GM13977 (cell line): ENCODE results near the gene HOXA2.
A peak's percentile ranks its signal among the peaks of the same experiment; 100 is the strongest.

Experiments used
- DNase-seq: peaks from one replicate; pipeline ENCODE4 v3.0.0; 2012; ENCODE audit warnings: low spot score
- CTCF ChIP-seq: IDR thresholded peaks from 2 replicates; pipeline ENCODE4 v1.5.1; 2012; ENCODE audit warnings: mild to moderate bottlenecking, control low read depth; ENCODE audit not compliant: insufficient read depth; ENCODE audit errors: extremely low read depth, missing control alignments
- in situ Hi-C: fragments of 300-500 bp; cut with MboI; formaldehyde crosslinking; loops from one replicate; pipeline ENCODE4 v1.12.0; 2022; ENCODE audit warnings: low sequenced_read_pairs, low pct_unique_long_range_greater_than_20kb, mixed read lengths, inconsistent platforms; ENCODE audit not compliant: unreplicated experiment

HOXA2 gene

GRCh38 chr7:27096768-27097514, 5.5 kb downstream of the HOXA2 start:
- no peak for TF ChIP-seq CTCF
- no peak for DNase-seq

GRCh38 chr7:27095897-27096767, 6.4 kb downstream of the HOXA2 start, which contains the start of gene HOXA1:
HOXA1 (minus strand) TSS chr7:27096000; CDS start chr7:27095912, 88 bp downstream.
- TF ChIP-seq CTCF, result no peak
- DNase-seq, result peak; percentile 96
- in situ Hi-C loops, result no loop called here

More at GRCh38 chr7:27096768-27097514, 5.5 kb downstream of the HOXA2 start:
- in situ Hi-C loops, result no loop called here

DNA sequence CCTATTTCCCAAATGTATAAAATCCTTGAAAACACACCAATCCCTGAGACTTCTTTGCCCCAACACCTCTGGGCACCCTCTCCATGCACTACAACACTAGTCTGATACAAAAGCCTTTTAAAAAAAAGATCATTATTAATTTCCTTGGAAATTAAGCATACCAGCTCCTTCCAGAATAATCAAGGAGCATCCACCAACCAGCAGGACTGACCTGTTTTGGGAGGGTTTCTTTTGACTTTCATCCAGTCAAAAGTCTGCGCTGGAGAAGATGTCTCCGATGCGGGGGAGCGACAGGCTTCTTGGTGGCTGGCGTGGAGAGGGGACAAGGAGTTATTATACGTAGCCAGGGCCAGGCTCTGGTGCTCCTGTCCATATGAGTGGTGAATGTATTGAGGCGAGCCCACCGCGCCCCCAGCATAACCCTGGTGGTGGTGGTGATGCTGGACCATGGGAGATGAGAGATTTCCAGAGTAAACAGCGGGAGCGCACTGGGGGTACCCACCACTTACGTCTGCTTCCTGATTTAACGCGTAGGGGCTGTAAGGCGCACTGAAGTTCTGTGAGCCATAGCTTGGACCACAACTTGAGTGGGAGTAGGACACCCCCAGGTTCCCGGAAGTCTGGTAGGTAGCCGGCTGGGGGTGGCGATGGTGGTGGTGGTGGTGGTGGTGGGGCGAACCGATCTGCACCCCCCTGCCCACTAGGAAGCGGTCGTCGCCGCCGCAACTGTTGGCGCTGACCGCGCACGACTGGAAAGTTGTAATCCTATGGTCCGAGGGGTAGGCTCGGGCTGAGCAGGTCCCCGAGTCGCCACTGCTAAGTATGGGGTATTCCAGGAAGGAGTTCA, 7.2 kb downstream of the HOXA2 start:
- in situ Hi-C loops, result no loop called here
- TF ChIP-seq CTCF, result no peak
- DNase-seq, result peak; percentile 15

DNA sequence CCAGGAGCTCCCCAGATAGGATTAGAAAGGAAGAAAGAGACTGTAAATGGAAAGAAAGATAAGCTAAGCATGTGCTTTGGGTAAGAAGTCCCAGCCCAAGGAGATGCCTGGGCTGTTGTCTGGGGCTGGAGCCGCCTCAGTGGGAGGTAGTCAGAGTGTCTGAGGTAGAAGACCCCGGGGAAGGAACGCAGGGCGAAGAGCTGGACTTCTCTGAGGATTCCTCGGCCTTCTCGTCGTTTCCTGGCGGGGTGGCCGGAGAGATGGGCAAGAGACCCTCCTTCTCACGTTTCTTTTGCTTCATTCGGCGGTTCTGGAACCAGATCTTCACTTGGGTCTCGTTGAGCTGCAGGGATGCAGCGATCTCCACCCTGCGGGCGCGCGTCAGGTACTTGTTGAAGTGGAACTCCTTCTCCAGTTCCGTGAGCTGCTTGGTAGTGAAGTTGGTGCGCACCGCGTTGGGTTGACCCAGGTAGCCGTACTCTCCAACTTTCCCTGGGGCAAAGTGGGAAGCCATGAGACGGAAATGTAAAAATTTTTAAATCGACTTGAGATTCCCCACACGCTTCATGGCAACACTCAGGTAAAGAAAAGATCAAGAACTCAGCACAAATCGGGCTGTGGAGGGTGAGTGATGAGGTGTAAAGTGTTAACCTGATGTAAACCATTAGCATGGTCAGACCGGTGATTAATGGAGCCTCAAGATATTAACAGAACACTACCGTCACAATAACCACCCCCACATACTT, 8.0 kb downstream of the HOXA2 start:
- in situ Hi-C loops, result no loop called here
- no peak for TF ChIP-seq CTCF
- no peak for DNase-seq

GRCh38 chr7:27093184-27093895, 9.1 kb downstream of the HOXA2 start:
- no peak for DNase-seq
- in situ Hi-C loops, result no loop called here
- TF ChIP-seq CTCF, result no peak

DNA sequence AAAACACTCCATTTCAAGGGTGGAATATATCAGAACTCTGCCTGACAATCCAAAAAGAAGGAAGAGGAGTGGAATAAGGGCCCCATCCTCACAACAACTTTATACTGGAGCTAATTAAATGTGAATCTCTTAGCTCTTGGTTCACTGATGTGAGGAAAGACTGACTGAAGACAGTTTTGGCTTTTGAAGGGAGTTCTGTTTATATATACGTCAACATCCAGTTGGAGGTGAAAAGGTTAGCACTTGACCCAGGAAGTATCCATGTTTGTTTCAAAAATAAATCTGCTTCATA, 9.7 kb downstream of the HOXA2 start:
- DNase-seq, result no peak
- in situ Hi-C loops, result no loop called here
- no peak for TF ChIP-seq CTCF
